GM13977 (cell line): ENCODE measurements around the gene MYL5.

ENCODE experiments used
- DNase-seq: peaks from one replicate; pipeline ENCODE4 v3.0.0; 2012; ENCODE audit warnings: low spot score
- CTCF ChIP-seq: IDR thresholded peaks from 2 replicates; pipeline ENCODE4 v1.5.1; 2012; ENCODE audit warnings: mild to moderate bottlenecking, control low read depth; ENCODE audit not compliant: insufficient read depth; ENCODE audit errors: extremely low read depth, missing control alignments
- in situ Hi-C: fragments of 300-500 bp; cut with MboI; formaldehyde crosslinking; loops from one replicate; pipeline ENCODE4 v1.12.0; 2022; ENCODE audit warnings: low sequenced_read_pairs, low pct_unique_long_range_greater_than_20kb, mixed read lengths, inconsistent platforms; ENCODE audit not compliant: unreplicated experiment

MYL5 gene

GRCh38 chr4:661881-662761 lies 12.2 kb upstream of the MYL5 start:
- DNase-seq: no peak
- in situ Hi-C loops: no loop called here
- no peak for TF ChIP-seq CTCF

- in situ Hi-C loops: no loop called here
- no peak for DNase-seq
- TF ChIP-seq CTCF: no peak
These were observed 11.3 kb upstream of the MYL5 start for GRCh38 chr4:663046-663437.

GRCh38 chr4:663438-664428 lies 10.6 kb upstream of the MYL5 start:
- in situ Hi-C loops: no loop called here
- TF ChIP-seq CTCF: no peak
- DNase-seq: peak; percentile 84

GRCh38 chr4:664713-665231 lies 9.6 kb upstream of the MYL5 start:
- in situ Hi-C loops: no loop called here
- no peak for DNase-seq
- no peak for TF ChIP-seq CTCF

- TF ChIP-seq CTCF: no peak
- DNase-seq: no peak
- in situ Hi-C loops: no loop called here
These were observed 9.0 kb upstream of the MYL5 start for GRCh38 chr4:665381-665750.

GRCh38 chr4:665751-666435 lies 8.4 kb upstream of the MYL5 start:
- TF ChIP-seq CTCF: no peak
- no peak for DNase-seq
- in situ Hi-C loops: no loop called here
